ENCODE measurements around the gene SASS6.

DNA sequence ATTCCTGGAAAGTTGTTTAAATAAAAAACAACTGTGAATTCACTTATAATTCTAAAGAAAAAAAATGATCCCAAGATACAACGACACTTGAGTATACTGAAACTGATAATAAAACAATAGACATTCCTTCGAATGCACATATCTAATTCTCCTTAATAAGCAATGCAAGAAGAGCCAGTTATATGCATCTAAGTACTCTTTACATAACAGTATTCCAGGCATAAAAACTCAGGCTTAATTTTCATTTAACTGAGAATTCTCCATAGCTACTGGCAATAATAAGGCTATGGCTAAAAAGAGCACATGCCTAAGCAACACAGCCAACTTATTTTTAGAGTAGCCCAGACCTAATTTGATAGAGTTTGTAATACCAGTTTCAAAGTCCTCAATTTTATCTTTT, 31.2 kb downstream of the SASS6 start:
- TF ChIP-seq, protein P1, sequence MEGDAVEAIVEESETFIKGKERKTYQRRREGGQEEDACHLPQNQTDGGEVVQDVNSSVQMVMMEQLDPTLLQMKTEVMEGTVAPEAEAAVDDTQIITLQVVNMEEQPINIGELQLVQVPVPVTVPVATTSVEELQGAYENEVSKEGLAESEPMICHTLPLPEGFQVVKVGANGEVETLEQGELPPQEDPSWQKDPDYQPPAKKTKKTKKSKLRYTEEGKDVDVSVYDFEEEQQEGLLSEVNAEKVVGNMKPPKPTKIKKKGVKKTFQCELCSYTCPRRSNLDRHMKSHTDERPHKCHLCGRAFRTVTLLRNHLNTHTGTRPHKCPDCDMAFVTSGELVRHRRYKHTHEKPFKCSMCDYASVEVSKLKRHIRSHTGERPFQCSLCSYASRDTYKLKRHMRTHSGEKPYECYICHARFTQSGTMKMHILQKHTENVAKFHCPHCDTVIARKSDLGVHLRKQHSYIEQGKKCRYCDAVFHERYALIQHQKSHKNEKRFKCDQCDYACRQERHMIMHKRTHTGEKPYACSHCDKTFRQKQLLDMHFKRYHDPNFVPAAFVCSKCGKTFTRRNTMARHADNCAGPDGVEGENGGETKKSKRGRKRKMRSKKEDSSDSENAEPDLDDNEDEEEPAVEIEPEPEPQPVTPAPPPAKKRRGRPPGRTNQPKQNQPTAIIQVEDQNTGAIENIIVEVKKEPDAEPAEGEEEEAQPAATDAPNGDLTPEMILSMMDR (conservative IDR thresholded peaks at IDR 0.05; ENCODE audit: low read length): no peak
- no peak for TF ChIP-seq EZH2phosphoT487 (IDR thresholded peaks at IDR 0.05; ENCODE audit: borderline replicate concordance)
